HepG2 (cell line): Measurements from ENCODE around the gene CISD3. TPM values are rescaled to one million over a fixed set of nuclear protein-coding genes. Genes with fewer than 3 reads are reported as not detected.

Experiments used
- AFF4 ChIP-seq: sonication (generic); formaldehyde crosslinking; IDR thresholded peaks from 2 replicates; pipeline ENCODE4 v1.4.0; 2020; ENCODE audit warnings: missing genetic modification reagents
- AGO1 ChIP-seq: fragments of 200-400 bp; formaldehyde crosslinking; IDR thresholded peaks from 2 replicates; pipeline ENCODE4 v1.6.1; 2017; ENCODE audit warnings: mild to moderate bottlenecking, low read depth, low read length, moderate library complexity; ENCODE audit not compliant: poor library complexity, severe bottlenecking
- BORCS8-MEF2B ChIP-seq: sonication (generic); formaldehyde crosslinking; IDR thresholded peaks from 2 replicates; pipeline ENCODE4 v1.8.0; 2022; ENCODE audit warnings: mild to moderate bottlenecking, missing genetic modification reagents
- ETV6 ChIP-seq: sonication (generic); formaldehyde crosslinking; conservative IDR thresholded peaks from 2 replicates; pipeline ENCODE4 v1.4.0; 2020; ENCODE audit warnings: missing genetic modification reagents
- FIP1L1 ChIP-seq: fragments of 200-400 bp; formaldehyde crosslinking; IDR thresholded peaks from 2 replicates; pipeline ENCODE4 v1.6.1; 2018; ENCODE audit warnings: low read depth, mild to moderate bottlenecking, low read length, moderate library complexity, borderline replicate concordance; ENCODE audit not compliant: insufficient read depth
- KMT2A ChIP-seq: sonication (generic); formaldehyde crosslinking; IDR thresholded peaks from 2 replicates; pipeline ENCODE4 v1.4.0; 2020; ENCODE audit warnings: missing genetic modification reagents
- MLXIP ChIP-seq: sonication (generic); formaldehyde crosslinking; IDR thresholded peaks from 2 replicates; pipeline ENCODE4 v1.9.0; 2021; ENCODE audit warnings: missing genetic modification reagents, borderline replicate concordance
- POLR2G ChIP-seq: fragments of 200-400 bp; formaldehyde crosslinking; IDR thresholded peaks from 2 replicates; pipeline ENCODE4 v1.6.1; 2018; ENCODE audit warnings: mild to moderate bottlenecking, low read depth, low read length, moderate library complexity
- TMF1 ChIP-seq: sonication (generic); formaldehyde crosslinking; IDR thresholded peaks from 2 replicates; pipeline ENCODE4 v1.8.1; 2022; ENCODE audit warnings: low read depth, missing genetic modification reagents
- ZFP36L2 ChIP-seq: sonication (generic); formaldehyde crosslinking; IDR thresholded peaks from 2 replicates; pipeline ENCODE4 v1.4.0; 2020; ENCODE audit warnings: missing genetic modification reagents
- ZFY ChIP-seq: sonication (generic); formaldehyde crosslinking; IDR thresholded peaks from 2 replicates; pipeline ENCODE4 v1.4.0; 2020; ENCODE audit warnings: missing genetic modification reagents
- ZNF253 ChIP-seq: sonication (generic); formaldehyde crosslinking; IDR thresholded peaks from 2 replicates; pipeline ENCODE4 v1.8.0; 2022; ENCODE audit warnings: mild to moderate bottlenecking, missing genetic modification reagents, borderline replicate concordance
- polyA plus RNA-seq, 8 experiments: library from polyadenylated mRNA; depleted of rRNA in 3 of 8; stranded (reverse) in 7 of 8; unstranded in 1 of 8; fragments of >200 nt; fragmentation: Illumina TruSeq in 4 of 8; extraction: Trizol in 4 of 8; gene quantifications; 2 replicates each; pipeline versions ENCODE4 v1.2.1 to v1.2.3, GENCODE V29; 2011 to 2016; ENCODE audit warnings: low read depth in 4 of 8, missing spikeins in 1 of 8, mixed read lengths in 1 of 8; ENCODE audit not compliant: insufficient read depth in 1 of 8
- total RNA-seq, 5 experiments: library from RNA; depleted of rRNA; stranded (reverse); fragments of >200 nt; fragmentation: Illumina TruSeq; extraction: Trizol; gene quantifications; 2 replicates each; pipeline ENCODE4 v1.2.3, GENCODE V29; 2016; ENCODE audit warnings: low read depth in 1 of 5
- TF ChIP-seq, protein P1 (sequence below): IDR thresholded peaks from 2 replicates; pipeline ENCODE4 v1.6.1; 2012; ENCODE audit warnings: inconsistent platforms
- TF ChIP-seq, protein P2 (sequence below): sonication (generic); formaldehyde crosslinking; IDR thresholded peaks from 2 replicates; pipeline ENCODE4 v1.8.1; 2022; ENCODE audit warnings: mild to moderate bottlenecking, missing genetic modification reagents
- TF ChIP-seq, protein P3 (sequence below): sonication (generic); formaldehyde crosslinking; IDR thresholded peaks from 2 replicates; pipeline ENCODE4 v1.8.0; 2022; ENCODE audit warnings: mild to moderate bottlenecking, missing genetic modification reagents, borderline replicate concordance
- TF ChIP-seq, protein P4 (sequence below): IDR thresholded peaks from 2 replicates; pipeline ENCODE4 v1.6.1; 2016; ENCODE audit warnings: missing compliant biosample characterization, missing genetic modification reagents, borderline replicate concordance

The CISD3 gene
- total and polyA plus RNA-seq, 2 of the 13 experiments (the other 11 are each of a cell fraction or from before 2014, with no cell fraction given): 30.0 to 34.1 TPM

GRCh38 chr17:38704606-38705522 is 25.3 kb upstream of the CISD3 start, which contains the start of gene MLLT6 (continued):
- TF ChIP-seq AFF4 (CRISPR knock-in tag): peak; percentile 84
- TF ChIP-seq MLXIP (CRISPR knock-in tag): peak; percentile 65; the same call in 1 of the 2 replicates
- no peak for TF ChIP-seq ZNF253 (CRISPR knock-in tag)
- peak; percentile 71 for TF ChIP-seq POLR2G
- TF ChIP-seq ZFP36L2 (CRISPR knock-in tag): 0 out of 2 replicates have a peak, but pooled peaks have one; percentile 40
- TF ChIP-seq, protein P1, sequence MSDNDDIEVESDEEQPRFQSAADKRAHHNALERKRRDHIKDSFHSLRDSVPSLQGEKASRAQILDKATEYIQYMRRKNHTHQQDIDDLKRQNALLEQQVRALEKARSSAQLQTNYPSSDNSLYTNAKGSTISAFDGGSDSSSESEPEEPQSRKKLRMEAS: peak; percentile 47
- TF ChIP-seq ETV6 (CRISPR knock-in tag): 0 out of 2 replicates have a peak, but pooled peaks have one; percentile 51
- TF ChIP-seq TMF1 (CRISPR knock-in tag): peak; percentile 90
- 0 out of 2 replicates have a peak, but pooled peaks have one; percentile 74 for TF ChIP-seq FIP1L1
- TF ChIP-seq ZFY (CRISPR knock-in tag): peak; percentile 61
- no peak for TF ChIP-seq KMT2A (CRISPR knock-in tag)
- TF ChIP-seq BORCS8-MEF2B (CRISPR knock-in tag): no peak; the same call in 1 of the 2 replicates
- peak; percentile 86 for TF ChIP-seq AGO1
- TF ChIP-seq, protein P2, sequence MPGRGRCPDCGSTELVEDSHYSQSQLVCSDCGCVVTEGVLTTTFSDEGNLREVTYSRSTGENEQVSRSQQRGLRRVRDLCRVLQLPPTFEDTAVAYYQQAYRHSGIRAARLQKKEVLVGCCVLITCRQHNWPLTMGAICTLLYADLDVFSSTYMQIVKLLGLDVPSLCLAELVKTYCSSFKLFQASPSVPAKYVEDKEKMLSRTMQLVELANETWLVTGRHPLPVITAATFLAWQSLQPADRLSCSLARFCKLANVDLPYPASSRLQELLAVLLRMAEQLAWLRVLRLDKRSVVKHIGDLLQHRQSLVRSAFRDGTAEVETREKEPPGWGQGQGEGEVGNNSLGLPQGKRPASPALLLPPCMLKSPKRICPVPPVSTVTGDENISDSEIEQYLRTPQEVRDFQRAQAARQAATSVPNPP: 0 out of 2 replicates have a peak, but pooled peaks have one; percentile 21
- TF ChIP-seq, protein P3, sequence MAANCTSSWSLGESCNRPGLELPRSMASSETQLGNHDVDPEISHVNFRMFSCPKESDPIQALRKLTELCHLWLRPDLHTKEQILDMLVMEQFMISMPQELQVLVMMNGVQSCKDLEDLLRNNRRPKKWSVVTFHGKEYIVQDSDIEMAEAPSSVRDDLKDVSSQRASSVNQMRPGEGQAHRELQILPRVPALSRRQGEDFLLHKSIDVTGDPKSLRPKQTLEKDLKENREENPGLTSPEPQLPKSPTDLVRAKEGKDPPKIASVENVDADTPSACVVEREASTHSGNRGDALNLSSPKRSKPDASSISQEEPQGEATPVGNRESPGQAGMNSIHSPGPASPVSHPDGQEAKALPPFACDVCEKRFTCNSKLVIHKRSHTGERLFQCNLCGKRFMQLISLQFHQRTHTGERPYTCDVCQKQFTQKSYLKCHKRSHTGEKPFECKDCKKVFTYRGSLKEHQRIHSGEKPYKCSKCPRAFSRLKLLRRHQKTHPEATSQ (CRISPR knock-in tag): no peak; the same call in none of the 2 replicates
- TF ChIP-seq, protein P4, sequence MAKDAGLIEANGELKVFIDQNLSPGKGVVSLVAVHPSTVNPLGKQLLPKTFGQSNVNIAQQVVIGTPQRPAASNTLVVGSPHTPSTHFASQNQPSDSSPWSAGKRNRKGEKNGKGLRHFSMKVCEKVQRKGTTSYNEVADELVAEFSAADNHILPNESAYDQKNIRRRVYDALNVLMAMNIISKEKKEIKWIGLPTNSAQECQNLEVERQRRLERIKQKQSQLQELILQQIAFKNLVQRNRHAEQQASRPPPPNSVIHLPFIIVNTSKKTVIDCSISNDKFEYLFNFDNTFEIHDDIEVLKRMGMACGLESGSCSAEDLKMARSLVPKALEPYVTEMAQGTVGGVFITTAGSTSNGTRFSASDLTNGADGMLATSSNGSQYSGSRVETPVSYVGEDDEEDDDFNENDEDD: peak; percentile 12; the same call in 1 of the 2 replicates
